Stimulated activated CD4-positive, alpha-beta T cell treated with anti-CD3 and anti-CD28 coated beads, Interleukin-12 subunit alpha, Interleukin-12 subunit beta, amount 100 ng/mL, for 4 hours (primary cell): ENCODE measurements around the gene DAB1.

Source experiments
- DNase-seq: peaks from one replicate; pipeline ENCODE4 v3.0.0-alpha.2; 2020

The DAB1 gene

GRCh38 chr1:57423656-57424211 is at the start of gene DAB1:
Gene DAB1, minus strand, starts transcription at chr1:57424060. Its CDS starts 133,030 bp downstream, at chr1:57291030.
- DNase-seq, result no peak

- DNase-seq, result no peak
These were observed 49.6 kb upstream of the DAB1 start for GRCh38 chr1:57473448-57473847.

GRCh38 chr1:57471995-57472394 is 48.1 kb upstream of the DAB1 start:
- no peak for DNase-seq

GRCh38 chr1:57470036-57470435 is 46.2 kb upstream of the DAB1 start:
- no peak for DNase-seq

GRCh38 chr1:57468641-57469523 is 45.0 kb upstream of the DAB1 start:
- DNase-seq, result no peak

- DNase-seq, result no peak
These were observed 44.0 kb upstream of the DAB1 start for GRCh38 chr1:57467830-57468229.

GRCh38 chr1:57464756-57465155 is 40.9 kb upstream of the DAB1 start:
- DNase-seq, result no peak

GRCh38 chr1:57463343-57463742 is 39.5 kb upstream of the DAB1 start:
- no peak for DNase-seq

GRCh38 chr1:57461405-57461804 is 37.5 kb upstream of the DAB1 start:
- no peak for DNase-seq

- no peak for DNase-seq
These were observed 27.7 kb upstream of the DAB1 start for GRCh38 chr1:57451516-57451915.

GRCh38 chr1:57450981-57451380 is 27.1 kb upstream of the DAB1 start:
- DNase-seq, result no peak

- no peak for DNase-seq
These were observed 23.7 kb upstream of the DAB1 start for GRCh38 chr1:57447551-57447950.

- no peak for DNase-seq
These were observed 19.1 kb upstream of the DAB1 start for GRCh38 chr1:57443004-57443403.

- no peak for DNase-seq
These were observed 16.2 kb upstream of the DAB1 start for GRCh38 chr1:57440096-57440495.

- DNase-seq, result no peak
These were observed 7.5 kb upstream of the DAB1 start for GRCh38 chr1:57431400-57431799.

GRCh38 chr1:57424231-57425027 is 569 bp upstream of the DAB1 start:
- no peak for DNase-seq

- no peak for DNase-seq
These were observed 665 bp downstream of the DAB1 start for GRCh38 chr1:57423135-57423655.

GRCh38 chr1:57422271-57423134 is 1.4 kb downstream of the DAB1 start:
- DNase-seq, result no peak

GRCh38 chr1:57421806-57422205 is 2.1 kb downstream of the DAB1 start:
- no peak for DNase-seq

- DNase-seq, result no peak
These were observed 2.7 kb downstream of the DAB1 start for GRCh38 chr1:57420981-57421785.

GRCh38 chr1:57418971-57419370 is 4.9 kb downstream of the DAB1 start:
- no peak for DNase-seq

- no peak for DNase-seq
These were observed 12.6 kb downstream of the DAB1 start for GRCh38 chr1:57411262-57411661.
